H1 (cell line): ENCODE results near the gene PRRG4. TPM values are rescaled to one million over a fixed set of nuclear protein-coding genes. Genes with fewer than 3 reads are reported as not detected.

Source experiments
- CEBPB ChIP-seq: IDR thresholded peaks from 2 replicates; pipeline ENCODE4 v1.6.1; 2012; ENCODE audit warnings: low read depth, low read length
- CHD1 ChIP-seq: IDR thresholded peaks from 2 replicates; pipeline ENCODE4 v1.6.1; 2012; ENCODE audit warnings: low read depth, low read length, improper control_type of control experiment
- CHD2 ChIP-seq: IDR thresholded peaks from 2 replicates; pipeline ENCODE4 v1.6.1; 2012; ENCODE audit warnings: low read length, improper control_type of control experiment
- CHD7 ChIP-seq: fragments of 300-600 bp; sonication (generic); IDR thresholded peaks from 2 replicates; pipeline ENCODE4 v1.7.1; 2012; ENCODE audit warnings: low read length, moderate library complexity, mild to moderate bottlenecking, inconsistent platforms; ENCODE audit not compliant: insufficient replicate concordance
- HDAC6 ChIP-seq: IDR thresholded peaks from one replicate; pipeline ENCODE4 v1.7.1; 2012; ENCODE audit warnings: low read depth, mild to moderate bottlenecking, inconsistent platforms, low read length, moderate library complexity
- RAD21 ChIP-seq, 2 experiments: IDR thresholded peaks in 1 of 2; conservative IDR thresholded peaks in 1 of 2; 2 replicates each; pipeline ENCODE4 v1.6.1; 2011; ENCODE audit warnings: low read depth in 2 of 2, low read length in 2 of 2, improper control_type of control experiment in 1 of 2, inconsistent platforms in 1 of 2, mild to moderate bottlenecking in 1 of 2, moderate library complexity in 1 of 2
- SP4 ChIP-seq: IDR thresholded peaks from 2 replicates; pipeline ENCODE4 v1.6.1; 2012; ENCODE audit warnings: low read length, inconsistent platforms
- USF2 ChIP-seq: IDR thresholded peaks from 2 replicates; pipeline ENCODE4 v1.6.1; 2011; ENCODE audit warnings: low read length, improper control_type of control experiment
- polyA plus RNA-seq, 7 experiments: library from polyadenylated mRNA; depleted of rRNA in 3 of 7; stranded (reverse) in 5 of 7; unstranded in 2 of 7; fragments of >200 nt in 5 of 7; fragments of 200-250 nt in 2 of 7; gene quantifications; 1 replicate in 5 of 7; 2 replicates in 1 of 7; 4 replicates in 1 of 7; pipeline versions ENCODE4 v1.2.1 to v1.2.3, GENCODE V29; 2011 to 2013; ENCODE audit warnings: missing spikeins in 2 of 7, mixed read lengths in 2 of 7
- total RNA-seq: library from RNA; stranded (reverse); fragmentation: NEBNext Ultra II Directional; extraction: Animal tissue kit (Norgen Biotek cat#: 25700); gene quantifications from 2 replicates; pipeline ENCODE4 v1.2.1, GENCODE V29; 2021

PRRG4 gene
- total and polyA plus RNA-seq, 2 of the 8 experiments (the other 6 are each of a cell fraction or from before 2014, with no cell fraction given): 0.65 to 1.7 TPM

GRCh38 chr11:32883421-32883820, 53.7 kb downstream of the PRRG4 start (continued):
- TF ChIP-seq CHD7 (no peak), USF2 (no peak), CHD2 (no peak), CEBPB (no peak), HDAC6 (no peak), SP4 (no peak), RAD21 (IDR thresholded peaks at IDR 0.05 in 1 of 2, conservative IDR thresholded peaks at IDR 0.05 in 1 of 2; ENCODE audit: low read depth in 2 of 2, low read length in 2 of 2) (no peak), CHD1 (no peak)
